GM19467 (cell line): ENCODE results near the gene SLC2A1.
"Not testable (repeated sequence)": the region's sequence is repeated elsewhere in the genome, so short reads cannot be mapped to it uniquely, and the experiment has no call there.

Experiments
- ATAC-seq: cut with Tn5 transposase; IDR thresholded peaks from one replicate; pipeline ENCODE4 v1.9.1; 2021; ENCODE audit warnings: mild to moderate bottlenecking, moderate library complexity; ENCODE audit not compliant: unreplicated experiment

Gene SLC2A1

DNA sequence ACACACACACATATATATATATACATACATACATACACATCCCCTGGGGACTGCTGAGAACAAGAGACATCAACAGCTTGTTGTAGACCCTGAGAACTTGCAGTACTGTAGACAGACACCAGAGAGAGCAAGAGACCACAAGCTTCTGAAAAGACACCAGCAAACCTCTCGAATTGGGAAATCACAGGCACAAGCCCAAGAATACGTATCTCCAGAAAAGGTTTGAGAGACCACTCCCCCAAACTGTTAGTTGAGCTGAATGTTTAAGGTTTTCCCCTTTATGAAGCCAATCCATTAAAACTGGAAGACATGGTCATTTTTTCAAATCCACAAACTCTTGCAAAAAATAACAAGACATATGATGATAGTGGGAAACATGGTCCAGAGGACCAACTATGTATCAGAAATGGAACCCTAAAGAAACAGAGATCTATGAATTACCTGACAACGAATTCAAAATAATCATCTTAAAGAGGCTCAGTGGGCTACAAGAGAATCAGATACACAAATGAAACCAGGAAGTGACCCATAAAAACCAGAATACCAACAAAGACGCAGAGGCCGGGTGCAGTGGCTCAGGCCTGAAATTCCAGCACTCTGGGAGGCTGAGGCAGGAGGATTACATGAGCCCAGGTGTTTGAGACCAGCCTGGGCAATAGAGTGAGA, 45.1 kb downstream of the SLC2A1 start:
- ATAC-seq = no peak

DNA sequence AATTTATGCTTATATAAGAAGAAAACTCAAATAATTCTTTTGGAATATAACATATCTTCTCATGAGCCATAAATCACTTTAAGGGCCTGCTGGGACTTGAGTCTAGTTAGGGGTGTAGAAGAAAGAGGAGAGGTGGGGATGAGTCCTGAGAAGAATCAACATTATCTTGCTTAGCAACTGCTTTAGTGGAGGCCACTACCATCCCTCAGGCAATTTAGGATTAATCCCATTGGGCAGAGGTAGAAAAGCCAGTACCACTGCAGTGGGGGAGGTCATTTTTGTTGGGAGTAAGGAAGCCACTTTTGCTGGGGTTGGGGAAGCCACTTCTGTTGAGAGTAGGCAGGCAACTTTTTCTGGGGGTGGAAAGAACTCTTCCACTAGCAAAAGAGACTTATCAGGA, 47.7 kb downstream of the SLC2A1 start:
- ATAC-seq = no peak

DNA sequence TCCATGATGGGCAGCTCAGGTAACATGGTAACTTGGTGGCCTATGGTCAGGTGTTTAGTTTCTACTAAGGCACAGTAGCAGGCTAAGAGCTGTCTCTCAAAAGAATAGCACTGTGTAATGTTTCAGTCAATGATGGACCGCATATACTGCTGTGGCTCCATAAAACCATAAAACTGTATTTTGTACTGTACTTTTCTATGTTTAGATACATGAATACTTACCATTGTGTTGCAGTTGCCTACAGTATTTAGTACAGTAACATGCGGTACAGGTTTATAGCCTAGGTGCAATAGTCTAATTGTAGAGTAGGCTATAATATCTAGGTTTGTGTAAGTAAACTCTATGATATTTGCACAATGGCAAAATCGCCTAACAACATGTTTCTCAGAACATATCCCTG, 50.6 kb downstream of the SLC2A1 start:
- ATAC-seq = no peak

DNA sequence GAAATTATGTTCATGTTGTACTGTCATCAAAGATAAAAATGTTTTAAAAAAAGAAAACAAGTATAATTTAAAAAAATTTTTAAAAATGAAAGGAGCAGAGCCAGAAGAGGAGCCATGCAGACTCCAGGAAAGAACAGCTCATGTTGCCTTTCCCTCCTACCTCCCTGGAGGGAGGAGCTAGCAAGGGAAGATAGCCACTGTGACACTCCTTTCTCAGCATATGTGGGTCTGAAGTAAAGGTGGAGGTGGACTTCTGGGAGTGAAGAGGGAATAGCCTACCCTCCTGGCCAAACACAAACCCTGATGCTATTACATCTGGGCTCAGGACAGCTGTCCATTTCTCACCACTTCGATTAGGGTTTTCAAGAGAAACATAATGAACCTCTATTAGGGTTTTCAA, 54.2 kb downstream of the SLC2A1 start:
- ATAC-seq = no peak

DNA sequence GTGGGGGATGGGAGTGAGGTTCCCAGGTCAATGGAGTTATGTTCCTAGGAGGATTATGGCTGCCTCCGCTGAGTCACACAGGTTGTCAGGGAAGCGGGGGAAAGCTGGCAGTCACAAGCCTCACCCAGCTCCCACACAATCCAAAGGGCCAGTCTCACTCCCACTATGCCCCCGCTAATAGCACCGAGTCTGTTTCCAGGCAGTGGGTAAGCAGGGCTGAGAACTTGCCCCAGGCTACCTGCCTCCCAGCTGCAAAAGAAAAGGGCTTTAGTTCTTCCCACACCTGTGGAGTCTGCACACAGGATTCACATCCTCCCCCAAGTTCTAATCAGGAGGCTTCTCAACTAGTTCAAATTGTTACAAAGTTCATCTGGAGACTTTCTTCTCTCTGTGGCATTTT, 58.7 kb downstream of the SLC2A1 start:
- ATAC-seq = not testable (repeated sequence)

DNA sequence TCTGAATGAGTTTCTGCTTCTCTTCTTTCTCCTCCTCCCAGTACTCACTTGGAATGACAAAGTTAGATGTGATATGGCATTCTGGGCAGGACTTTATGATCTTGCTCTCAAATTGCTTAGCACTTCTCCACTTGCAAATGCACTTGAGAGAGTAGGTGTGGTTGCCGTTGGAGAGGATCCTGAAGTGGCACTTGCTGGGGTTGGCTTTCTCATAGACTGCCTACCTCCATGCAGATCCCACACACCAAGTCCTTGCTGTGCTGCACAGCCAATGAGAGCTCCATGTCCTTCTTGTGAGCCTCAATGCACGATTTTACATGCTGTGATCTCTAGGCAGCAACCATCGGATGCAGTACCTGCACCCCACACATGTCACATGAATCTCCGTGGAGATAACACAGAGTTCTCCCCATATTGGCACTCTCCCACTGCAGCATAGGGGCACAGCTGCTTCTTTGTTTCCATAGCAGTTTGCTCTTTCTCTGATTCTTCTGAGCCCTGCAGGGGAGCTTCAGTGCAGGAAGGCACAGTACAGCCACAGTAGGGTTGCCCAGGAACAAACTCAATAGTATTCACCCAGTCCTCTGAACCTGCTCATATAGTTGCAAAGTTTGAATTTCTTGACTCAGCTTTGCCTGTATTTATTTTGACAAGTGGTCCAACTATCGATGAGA, 67.1 kb downstream of the SLC2A1 start:
- no peak for ATAC-seq

DNA sequence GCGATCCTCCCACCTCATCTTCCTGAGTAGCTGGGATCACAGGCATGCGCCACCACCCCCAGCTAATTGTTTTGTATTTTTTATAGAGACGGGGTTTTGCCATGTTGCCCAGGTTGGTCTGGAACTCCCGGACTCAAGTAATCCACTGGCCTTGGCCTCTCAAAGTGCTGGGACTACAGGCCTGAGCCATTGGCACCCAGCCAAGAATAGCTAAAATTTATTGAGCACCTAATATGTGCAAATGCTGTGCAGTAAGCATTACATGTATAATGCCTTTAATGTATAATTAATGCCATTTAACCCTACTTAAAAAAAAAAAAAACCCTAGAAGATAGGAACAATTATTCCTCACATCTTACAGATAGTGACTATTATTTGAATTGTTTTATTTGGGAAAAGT, 69.4 kb downstream of the SLC2A1 start:
- no peak for ATAC-seq

DNA sequence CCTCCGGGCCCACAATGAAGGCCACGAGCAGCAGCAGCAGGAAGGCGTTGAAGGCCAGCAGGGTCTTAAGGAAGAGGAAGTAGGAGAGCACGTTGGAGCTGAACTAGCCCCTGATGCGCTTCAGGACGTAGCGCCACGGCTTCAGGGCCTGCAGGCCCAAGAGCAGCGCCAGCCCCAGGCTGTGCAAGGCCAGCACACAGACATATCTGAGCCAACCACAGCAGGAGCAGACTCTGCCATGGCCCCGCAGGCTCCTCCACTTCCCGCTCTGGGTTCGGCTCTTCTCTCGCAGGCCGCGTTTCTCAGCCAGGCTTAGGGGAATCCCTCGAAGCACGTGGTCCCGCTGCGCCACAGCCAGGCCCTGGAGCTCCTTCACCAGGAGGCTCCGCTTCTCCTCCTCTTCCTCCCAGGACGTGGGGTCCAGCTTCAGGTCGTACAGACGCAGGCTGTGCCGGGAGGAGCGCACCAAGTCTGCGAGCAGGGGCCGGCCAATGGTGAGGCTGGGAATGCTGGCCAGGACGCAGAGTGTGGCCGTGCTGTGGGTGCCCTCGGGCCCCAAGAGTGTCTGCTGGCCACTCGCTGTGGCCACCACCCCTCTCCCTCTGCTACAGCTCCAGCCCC, 70.5 kb downstream of the SLC2A1 start:
- no peak for ATAC-seq

DNA sequence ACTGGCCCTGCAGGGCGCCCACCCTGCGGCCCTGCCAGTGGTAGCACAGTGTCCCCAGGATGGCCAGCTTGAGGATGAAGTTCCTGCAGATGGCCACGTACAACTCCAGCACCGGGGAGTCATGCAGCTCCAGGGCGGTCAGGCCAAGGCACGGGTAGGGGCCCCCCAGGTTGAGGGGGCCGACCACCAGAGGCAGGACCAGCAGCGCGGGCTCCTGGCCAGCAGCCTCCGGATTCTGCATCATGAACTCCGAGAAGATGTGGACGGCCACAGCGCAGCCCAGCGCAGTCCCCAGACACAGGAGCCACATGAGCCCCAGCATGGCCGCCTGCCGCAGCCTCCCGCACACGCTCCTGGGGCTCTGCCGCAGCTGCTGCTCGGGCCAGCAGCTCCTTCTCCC, 71.3 kb downstream of the SLC2A1 start:
- no peak for ATAC-seq

DNA sequence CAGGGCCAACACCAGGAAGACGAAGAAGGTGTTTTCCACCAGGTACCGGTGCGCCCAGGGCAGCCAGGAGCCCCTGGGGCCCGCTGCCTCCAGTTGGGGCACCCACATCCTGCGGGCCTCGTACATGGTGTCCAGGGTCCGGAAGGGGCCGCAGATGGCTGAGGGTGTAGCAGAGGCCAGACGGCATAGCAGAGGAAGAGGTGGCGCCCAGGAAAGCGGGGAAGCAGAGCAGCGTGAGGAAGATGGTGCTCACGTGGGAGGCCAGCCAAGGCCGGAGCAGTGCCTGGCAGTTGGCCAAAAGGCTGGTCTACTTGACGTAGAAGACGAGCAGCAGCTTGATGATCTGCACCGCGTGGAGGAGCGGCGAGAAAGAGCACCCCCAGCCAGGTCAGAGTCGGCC, 71.9 kb downstream of the SLC2A1 start:
- ATAC-seq = no peak

DNA sequence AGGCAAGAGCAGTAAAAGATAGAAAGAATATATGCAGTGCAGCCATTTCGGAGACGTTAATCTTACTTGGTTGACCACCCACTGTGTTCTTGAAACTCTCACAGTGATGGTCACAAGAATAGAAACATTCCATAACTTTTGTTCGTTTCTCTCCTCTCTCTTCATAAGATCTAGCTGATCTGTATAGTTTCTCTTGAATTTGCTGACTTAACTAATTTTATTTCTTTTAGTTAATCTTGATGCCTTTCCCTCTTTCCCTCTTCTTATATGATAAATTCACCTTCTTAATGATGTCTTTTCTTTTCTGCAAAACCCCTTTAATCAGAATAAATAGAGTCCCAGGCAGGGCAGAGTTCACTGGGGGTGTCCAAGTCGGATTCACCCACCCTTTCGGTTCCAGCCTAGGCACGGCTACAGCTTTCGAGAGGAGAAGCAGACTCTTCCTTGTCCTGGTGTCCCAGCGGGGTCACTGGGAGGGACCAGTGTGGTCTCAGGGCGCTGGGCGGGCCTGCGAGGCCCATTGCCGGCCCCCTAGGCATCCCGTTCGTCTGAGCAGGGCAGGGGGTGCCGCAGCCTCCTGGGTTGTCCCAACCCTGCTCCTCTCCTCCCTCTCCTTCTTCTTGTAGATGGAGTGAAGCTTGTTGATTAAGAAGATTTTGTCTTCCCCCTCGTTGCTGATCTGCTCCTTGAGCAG, 72.5 kb downstream of the SLC2A1 start:
- ATAC-seq = no peak

DNA sequence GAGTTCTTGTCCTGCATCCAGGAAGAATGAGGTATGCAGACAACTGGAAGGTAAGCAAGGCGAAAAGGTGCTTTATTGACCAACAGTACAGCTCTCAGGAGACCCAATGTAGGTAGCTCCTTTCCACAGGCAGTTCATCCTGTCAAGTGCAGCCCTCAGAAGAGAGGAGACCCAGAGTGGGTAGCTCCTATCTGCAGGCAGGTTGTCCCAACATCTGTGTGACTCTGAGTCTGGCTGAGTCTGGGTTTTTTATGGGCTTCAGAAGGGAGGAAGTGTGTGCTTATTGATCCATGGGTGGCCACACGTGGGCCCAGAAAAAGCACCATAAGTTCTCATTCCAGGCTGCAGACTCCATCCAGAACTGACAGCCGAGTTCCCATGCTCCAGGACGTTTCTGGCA, 78.3 kb downstream of the SLC2A1 start:
- ATAC-seq = no peak

DNA sequence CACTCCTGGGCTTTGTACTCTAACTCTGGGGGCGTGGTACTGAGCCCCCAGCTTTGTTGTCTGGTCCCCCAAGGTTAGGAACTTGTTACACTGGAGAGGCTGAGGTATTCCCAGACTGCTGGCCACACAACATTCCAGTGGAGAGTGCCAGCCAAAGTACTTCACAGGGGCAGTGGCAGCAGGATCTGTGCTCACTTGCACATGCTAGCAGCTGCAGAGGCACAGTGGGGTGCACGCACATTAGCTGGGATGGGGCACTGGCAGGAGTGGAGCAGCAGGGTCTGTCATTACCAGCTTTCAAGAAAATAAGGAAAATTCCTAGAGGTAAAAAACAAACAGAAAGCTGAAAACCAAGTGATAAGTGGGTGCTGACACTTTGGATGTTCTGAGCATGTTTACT, 81.3 kb downstream of the SLC2A1 start:
- no peak for ATAC-seq

DNA sequence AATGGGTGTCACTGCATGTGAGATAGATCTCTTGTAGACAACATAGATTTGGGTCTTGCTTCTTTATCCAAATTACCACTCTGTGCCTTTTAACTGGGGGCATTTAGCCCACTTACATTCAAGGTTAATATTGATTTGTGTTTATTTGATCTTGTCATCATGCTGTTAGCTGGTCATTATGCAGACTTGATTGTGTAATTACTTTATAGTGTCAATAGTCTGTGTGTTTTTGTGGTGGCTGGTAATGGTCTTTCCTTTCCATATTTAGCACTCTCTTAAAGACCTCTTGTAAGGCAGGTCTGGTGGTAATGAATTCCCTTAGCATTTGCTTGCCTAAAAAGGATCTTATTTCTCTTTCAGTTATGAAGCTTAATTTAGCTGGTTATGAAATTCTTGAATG, 82.7 kb downstream of the SLC2A1 start:
- ATAC-seq = no peak
